K562 (cell line): ENCODE measurements around the gene OVOL1. TPM values are rescaled to one million over a fixed set of nuclear protein-coding genes. Genes with fewer than 3 reads are reported as not detected.

Experiments
- DACH1 ChIP-seq: fragments of 450-650 bp; IDR thresholded peaks from 2 replicates; pipeline ENCODE4 v1.6.1; 2018; ENCODE audit not compliant: partially characterized antibody
- ETV5 ChIP-seq: sonication (generic); formaldehyde crosslinking; IDR thresholded peaks from 2 replicates; pipeline ENCODE4 v1.4.0; 2020; ENCODE audit warnings: low read depth, mild to moderate bottlenecking, missing genetic modification reagents
- GABPA ChIP-seq: fragments of 200-800 bp; sonication (Bioruptor generic); conservative IDR thresholded peaks from 2 replicates; pipeline ENCODE4 v1.6.1; 2016; ENCODE audit warnings: low read depth, missing genetic modification characterization, missing compliant biosample characterization
- HDAC8 ChIP-seq: fragments of 450-650 bp; IDR thresholded peaks from 2 replicates; pipeline ENCODE4 v1.6.1; 2016; ENCODE audit warnings: mild to moderate bottlenecking, missing genetic modification characterization, moderate library complexity, missing compliant biosample characterization
- HMG20B ChIP-seq: fragments of 250-450 bp; sonication (Bioruptor Pico); IDR thresholded peaks from 2 replicates; pipeline ENCODE4 v1.5.0; 2021; ENCODE audit warnings: mild to moderate bottlenecking
- NFIX ChIP-seq: fragments of 250-450 bp; sonication (Bioruptor Pico); IDR thresholded peaks from 2 replicates; pipeline ENCODE4 v1.4.0; 2020; ENCODE audit warnings: low read depth, mild to moderate bottlenecking, moderate library complexity
- NR2F6 ChIP-seq: fragments of 450-650 bp; formaldehyde crosslinking; IDR thresholded peaks from 2 replicates; pipeline ENCODE4 v1.4.0; 2020; ENCODE audit warnings: mild to moderate bottlenecking
- PML ChIP-seq: IDR thresholded peaks from 2 replicates; pipeline ENCODE4 v1.6.1; 2012; ENCODE audit warnings: low read length, inconsistent platforms
- PTBP1 ChIP-seq: fragments of 200-400 bp; formaldehyde crosslinking; IDR thresholded peaks from 2 replicates; pipeline ENCODE4 v1.6.1; 2017; ENCODE audit warnings: low read depth, low read length
- RHOXF2B ChIP-seq: fragments of 250-450 bp; sonication (Bioruptor Pico); conservative IDR thresholded peaks from 2 replicates; pipeline ENCODE4 v1.5.1; 2021
- ZC3H11A ChIP-seq: IDR thresholded peaks from 2 replicates; pipeline ENCODE4 v1.6.1; 2012; ENCODE audit warnings: low read depth, low read length, improper control_type of control experiment
- ZC3H8 ChIP-seq: fragments of 450-650 bp; IDR thresholded peaks from 2 replicates; pipeline ENCODE4 v1.6.1; 2017
- ZNF586 ChIP-seq: fragments of 450-650 bp; formaldehyde crosslinking; conservative IDR thresholded peaks from 2 replicates; pipeline ENCODE4 v1.4.0; 2020; ENCODE audit warnings: mild to moderate bottlenecking, moderate library complexity
- polyA plus RNA-seq, 8 experiments: library from polyadenylated mRNA; depleted of rRNA in 4 of 8; stranded (reverse) in 5 of 8; unstranded in 3 of 8; fragments of >200 nt; fragmentation: Nextera tagmentation in 2 of 8; fragmentation: Illumina TruSeq in 1 of 8; extraction: Ambion mirVana in 2 of 8; extraction: Trizol in 1 of 8; gene quantifications; 2 replicates each; pipeline versions ENCODE4 v1.2.1 to v1.2.3, GENCODE V29; 2011 to 2014; ENCODE audit warnings: inconsistent platforms in 1 of 8, missing spikeins in 1 of 8
- total RNA-seq, 7 experiments: library from RNA; depleted of rRNA in 6 of 7; stranded (reverse); fragments of >200 nt in 6 of 7; fragmentation: Illumina TruSeq in 2 of 7; extraction: Trizol in 2 of 7; gene quantifications; 2 replicates each; pipeline versions ENCODE4 v1.2.1 to v1.2.3, GENCODE V29; 2011 to 2021; ENCODE audit warnings: low replicate concordance in 1 of 7
- TF ChIP-seq, protein P1 (sequence below): fragments of 450-650 bp; IDR thresholded peaks from 2 replicates; pipeline ENCODE4 v1.6.1; 2018; ENCODE audit warnings: mild to moderate bottlenecking, low read depth; ENCODE audit not compliant: partially characterized antibody
- TF ChIP-seq, protein P2 (sequence below): sonication (generic); formaldehyde crosslinking; IDR thresholded peaks from 2 replicates; pipeline ENCODE4 v1.8.0; 2022; ENCODE audit warnings: mild to moderate bottlenecking, low read depth, missing genetic modification reagents
- TF ChIP-seq, protein P3 (sequence below): fragments of 250-450 bp; sonication (Bioruptor Pico); IDR thresholded peaks from 2 replicates; pipeline ENCODE4 v1.8.0; 2021; ENCODE audit warnings: mild to moderate bottlenecking, moderate library complexity
- TF ChIP-seq, protein P4 (sequence below), 2 experiments: fragments of 450-650 bp; conservative IDR thresholded peaks; 2 replicates each; pipeline ENCODE4 v1.6.1; 2017; ENCODE audit warnings: mild to moderate bottlenecking in 2 of 2, moderate library complexity in 2 of 2
- TF ChIP-seq, protein P5 (sequence below): sonication (generic); formaldehyde crosslinking; IDR thresholded peaks from 2 replicates; pipeline ENCODE4 v1.8.0; 2022; ENCODE audit warnings: missing genetic modification reagents, mild to moderate bottlenecking, borderline replicate concordance

Gene OVOL1
- total and polyA plus RNA-seq, 9 of the 15 experiments (the other 6 are each of a cell fraction or from before 2014, with no cell fraction given), result 0.09 TPM; not detected in 8

DNA sequence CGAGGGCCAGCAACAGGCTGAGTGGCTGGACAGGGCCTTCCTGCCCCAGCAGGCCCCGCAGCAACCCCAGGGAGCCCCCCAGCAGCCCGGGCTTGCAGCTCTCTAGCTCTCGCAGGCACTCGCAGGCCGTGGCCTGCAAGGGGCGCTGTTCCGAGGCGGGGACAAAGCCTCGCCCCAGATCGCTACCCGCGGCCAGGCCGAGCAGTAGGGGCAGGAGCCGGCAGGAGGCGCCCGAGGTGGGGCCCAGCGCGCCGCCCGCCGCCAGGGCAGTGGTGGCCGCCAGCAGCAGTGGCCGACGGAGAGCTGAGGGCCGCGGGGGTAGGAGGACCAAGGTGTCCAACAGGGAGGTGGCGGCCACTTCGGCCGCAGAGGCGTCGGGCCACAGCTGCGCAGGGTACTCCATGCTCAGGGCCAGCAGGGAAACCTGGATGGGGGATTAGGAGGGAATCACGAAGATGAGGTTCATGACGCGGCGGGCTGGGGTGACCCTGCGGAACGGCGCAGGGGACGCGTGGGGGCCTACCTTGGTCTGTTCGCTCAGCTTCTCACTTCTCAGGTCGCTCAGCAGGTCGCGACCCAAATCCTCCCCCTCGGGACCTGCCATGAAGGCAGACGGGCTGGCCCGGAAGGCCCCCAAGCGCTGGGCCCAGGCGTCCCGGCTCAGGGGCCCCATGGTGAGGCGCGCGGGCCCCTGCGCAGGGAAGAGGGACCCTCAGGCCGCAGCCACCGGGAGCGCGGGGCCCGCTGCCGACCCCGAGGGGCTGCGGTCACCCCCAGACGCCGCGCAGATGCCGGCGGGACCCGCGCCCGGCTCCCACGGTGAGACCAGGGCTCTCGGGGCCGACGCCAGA is 6.7 kb upstream of the OVOL1 start (continued):
- TF ChIP-seq, protein P1, sequence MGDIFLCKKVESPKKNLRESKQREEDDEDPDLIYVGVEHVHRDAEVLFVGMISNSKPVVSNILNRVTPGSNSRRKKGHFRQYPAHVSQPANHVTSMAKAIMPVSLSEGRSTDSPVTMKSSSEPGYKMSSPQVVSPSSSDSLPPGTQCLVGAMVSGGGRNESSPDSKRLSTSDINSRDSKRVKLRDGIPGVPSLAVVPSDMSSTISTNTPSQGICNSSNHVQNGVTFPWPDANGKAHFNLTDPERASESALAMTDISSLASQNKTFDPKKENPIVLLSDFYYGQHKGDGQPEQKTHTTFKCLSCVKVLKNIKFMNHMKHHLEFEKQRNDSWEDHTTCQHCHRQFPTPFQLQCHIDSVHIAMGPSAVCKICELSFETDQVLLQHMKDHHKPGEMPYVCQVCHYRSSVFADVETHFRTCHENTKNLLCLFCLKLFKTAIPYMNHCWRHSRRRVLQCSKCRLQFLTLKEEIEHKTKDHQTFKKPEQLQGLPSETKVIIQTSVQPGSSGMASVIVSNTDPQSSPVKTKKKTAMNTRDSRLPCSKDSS, result peak; percentile 96
- TF ChIP-seq ZC3H11A (no peak), HMG20B (CRISPR knock-in tag) (no peak), NFIX (CRISPR knock-in tag) (no peak), GABPA (tag) (no peak), PTBP1 (no peak), RHOXF2B (no peak), DACH1 (peak; percentile 18), HDAC8 (tag) (no peak), NR2F6 (no peak), ETV5 (peak; percentile 65; the same call in 1 of the 2 replicates), ZNF586 (CRISPR knock-in tag) (no peak), PML (no peak), ZC3H8 (no peak)
- TF ChIP-seq, protein P2, sequence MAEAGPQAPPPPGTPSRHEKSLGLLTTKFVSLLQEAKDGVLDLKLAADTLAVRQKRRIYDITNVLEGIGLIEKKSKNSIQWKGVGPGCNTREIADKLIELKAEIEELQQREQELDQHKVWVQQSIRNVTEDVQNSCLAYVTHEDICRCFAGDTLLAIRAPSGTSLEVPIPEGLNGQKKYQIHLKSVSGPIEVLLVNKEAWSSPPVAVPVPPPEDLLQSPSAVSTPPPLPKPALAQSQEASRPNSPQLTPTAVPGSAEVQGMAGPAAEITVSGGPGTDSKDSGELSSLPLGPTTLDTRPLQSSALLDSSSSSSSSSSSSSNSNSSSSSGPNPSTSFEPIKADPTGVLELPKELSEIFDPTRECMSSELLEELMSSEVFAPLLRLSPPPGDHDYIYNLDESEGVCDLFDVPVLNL (CRISPR knock-in tag), result no peak
- TF ChIP-seq, protein P3, sequence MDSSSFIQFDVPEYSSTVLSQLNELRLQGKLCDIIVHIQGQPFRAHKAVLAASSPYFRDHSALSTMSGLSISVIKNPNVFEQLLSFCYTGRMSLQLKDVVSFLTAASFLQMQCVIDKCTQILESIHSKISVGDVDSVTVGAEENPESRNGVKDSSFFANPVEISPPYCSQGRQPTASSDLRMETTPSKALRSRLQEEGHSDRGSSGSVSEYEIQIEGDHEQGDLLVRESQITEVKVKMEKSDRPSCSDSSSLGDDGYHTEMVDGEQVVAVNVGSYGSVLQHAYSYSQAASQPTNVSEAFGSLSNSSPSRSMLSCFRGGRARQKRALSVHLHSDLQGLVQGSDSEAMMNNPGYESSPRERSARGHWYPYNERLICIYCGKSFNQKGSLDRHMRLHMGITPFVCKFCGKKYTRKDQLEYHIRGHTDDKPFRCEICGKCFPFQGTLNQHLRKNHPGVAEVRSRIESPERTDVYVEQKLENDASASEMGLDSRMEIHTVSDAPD (CRISPR knock-in tag), result no peak
- TF ChIP-seq, protein P4, sequence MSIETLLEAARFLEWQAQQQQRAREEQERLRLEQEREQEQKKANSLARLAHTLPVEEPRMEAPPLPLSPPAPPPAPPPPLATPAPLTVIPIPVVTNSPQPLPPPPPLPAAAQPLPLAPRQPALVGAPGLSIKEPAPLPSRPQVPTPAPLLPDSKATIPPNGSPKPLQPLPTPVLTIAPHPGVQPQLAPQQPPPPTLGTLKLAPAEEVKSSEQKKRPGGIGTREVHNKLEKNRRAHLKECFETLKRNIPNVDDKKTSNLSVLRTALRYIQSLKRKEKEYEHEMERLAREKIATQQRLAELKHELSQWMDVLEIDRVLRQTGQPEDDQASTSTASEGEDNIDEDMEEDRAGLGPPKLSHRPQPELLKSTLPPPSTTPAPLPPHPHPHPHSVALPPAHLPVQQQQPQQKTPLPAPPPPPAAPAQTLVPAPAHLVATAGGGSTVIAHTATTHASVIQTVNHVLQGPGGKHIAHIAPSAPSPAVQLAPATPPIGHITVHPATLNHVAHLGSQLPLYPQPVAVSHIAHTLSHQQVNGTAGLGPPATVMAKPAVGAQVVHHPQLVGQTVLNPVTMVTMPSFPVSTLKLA (conservative IDR thresholded peaks at IDR 0.05), result peak; percentile 51 to 77; a peak in 3 of 4 replicates
- TF ChIP-seq, protein P5, sequence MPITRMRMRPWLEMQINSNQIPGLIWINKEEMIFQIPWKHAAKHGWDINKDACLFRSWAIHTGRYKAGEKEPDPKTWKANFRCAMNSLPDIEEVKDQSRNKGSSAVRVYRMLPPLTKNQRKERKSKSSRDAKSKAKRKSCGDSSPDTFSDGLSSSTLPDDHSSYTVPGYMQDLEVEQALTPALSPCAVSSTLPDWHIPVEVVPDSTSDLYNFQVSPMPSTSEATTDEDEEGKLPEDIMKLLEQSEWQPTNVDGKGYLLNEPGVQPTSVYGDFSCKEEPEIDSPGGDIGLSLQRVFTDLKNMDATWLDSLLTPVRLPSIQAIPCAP (CRISPR knock-in tag), result no peak
